Karpas-422 (cell line): ENCODE data around the gene WNT3. TPM values are rescaled to one million over a fixed set of nuclear protein-coding genes. Genes with fewer than 3 reads are reported as not detected.

ENCODE experiments used
- DNase-seq: peaks from one replicate; pipeline ENCODE4 v3.0.0-alpha.2; 2015
- H2AFZ ChIP-seq: fragments of 200-600 bp; sonication (generic); 2 replicates; pipeline ENCODE4 v1.6.1; 2014; ENCODE audit warnings: antibody characterized with exemption, low read length, mixed read lengths
- H3K27ac ChIP-seq: fragments of 200-600 bp; sonication (generic); 2 replicates; pipeline ENCODE4 v1.5.1; 2014; ENCODE audit warnings: mild to moderate bottlenecking, low read length, moderate library complexity
- H3K27me3 ChIP-seq: fragments of 200-600 bp; sonication (generic); 2 replicates; pipeline ENCODE4 v1.6.1; 2014; ENCODE audit warnings: low read length, mixed read lengths
- H3K36me3 ChIP-seq: fragments of 200-600 bp; sonication (generic); 2 replicates; pipeline ENCODE4 v1.6.1; 2014; ENCODE audit warnings: low read length, mixed read lengths; ENCODE audit not compliant: insufficient read depth
- H3K4me1 ChIP-seq: fragments of 200-600 bp; sonication (generic); 2 replicates; pipeline ENCODE4 v1.6.1; 2014; ENCODE audit warnings: mild to moderate bottlenecking, low read length, mixed read lengths
- H3K4me2 ChIP-seq: fragments of 200-600 bp; sonication (generic); 2 replicates; pipeline ENCODE4 v1.6.1; 2014; ENCODE audit warnings: low read length, low read depth, mild to moderate bottlenecking; ENCODE audit not compliant: poor library complexity, severe bottlenecking
- H3K4me3 ChIP-seq: fragments of 200-600 bp; sonication (generic); 2 replicates; pipeline ENCODE4 v1.5.1; 2014; ENCODE audit warnings: mild to moderate bottlenecking, antibody characterized with exemption, low read length, mixed read lengths
- H3K79me2 ChIP-seq: fragments of 200-600 bp; sonication (generic); 2 replicates; pipeline ENCODE4 v1.6.1; 2014; ENCODE audit warnings: mild to moderate bottlenecking, low read length, mixed read lengths
- H3K9ac ChIP-seq: fragments of 200-600 bp; sonication (generic); 2 replicates; pipeline ENCODE4 v1.6.0; 2014; ENCODE audit warnings: low read length
- H3K9me2 ChIP-seq: fragments of 200-600 bp; sonication (generic), shearing (Covaris generic); replicated peaks from 2 replicates; pipeline ENCODE4 v1.6.0; 2014; ENCODE audit warnings: mild to moderate bottlenecking, low read length, moderate library complexity; ENCODE audit not compliant: insufficient read depth
- H3K9me3 ChIP-seq: fragments of 300-700, 200-600 bp; sonication (generic); 2 replicates; pipeline ENCODE4 v1.6.1; 2014; ENCODE audit warnings: low read length, mixed read lengths
- H4K20me1 ChIP-seq: fragments of 200-600 bp; sonication (generic); 2 replicates; pipeline ENCODE4 v1.6.1; 2014; ENCODE audit warnings: mild to moderate bottlenecking, antibody characterized with exemption, low read length, low read depth; ENCODE audit not compliant: insufficient read depth
- total RNA-seq: library from RNA; depleted of rRNA; stranded (reverse); fragments of >200 nt; shearing (Covaris generic); gene quantifications from 2 replicates; pipeline ENCODE4 v1.2.3, GENCODE V29; 2014; ENCODE audit warnings: low replicate concordance

The WNT3 gene
- total RNA-seq, 1 experiment from 2014 or later, result 2.0 TPM

- Histone ChIP-seq H3K36me3 (no peaks in the 10 kb centered on the region), H4K20me1 (no peaks in the 10 kb centered on the region), H3K4me2 (no peak overlapping the region), H3K9me2 (no peaks in the 10 kb centered on the region), H3K4me3 (no peak overlapping the region), H3K79me2 (no peaks in the 10 kb centered on the region), H3K9ac (no peak overlapping the region), H3K4me1 (no peaks in the 10 kb centered on the region), H3K9me3 (no peaks in the 10 kb centered on the region), H3K27ac (no peak overlapping the region), H3K27me3 (no peaks in the 10 kb centered on the region), H2AFZ (no peak overlapping the region)
- DNase-seq, result no peak
These were observed 26.4 kb downstream of the WNT3 start for GRCh38 chr17:46792071-46792470.

GRCh38 chr17:46791531-46791930 lies 27.0 kb downstream of the WNT3 start:
- H3K9ac ChIP-seq, result no peak overlapping the region
- no peaks in the 10 kb centered on the region for H3K79me2 ChIP-seq
- no peak overlapping the region for H3K4me3 ChIP-seq
- H3K4me2 ChIP-seq, result no peak overlapping the region
- no peaks in the 10 kb centered on the region for H4K20me1 ChIP-seq
- H3K27me3 ChIP-seq, result no peaks in the 10 kb centered on the region
- no peaks in the 10 kb centered on the region for H3K4me1 ChIP-seq
- no peak overlapping the region for H2AFZ ChIP-seq
- H3K9me2 ChIP-seq, result no peaks in the 10 kb centered on the region
- H3K27ac ChIP-seq, result no peak overlapping the region
- H3K9me3 ChIP-seq, result no peaks in the 10 kb centered on the region
- no peak for DNase-seq
- H3K36me3 ChIP-seq, result no peaks in the 10 kb centered on the region

DNA sequence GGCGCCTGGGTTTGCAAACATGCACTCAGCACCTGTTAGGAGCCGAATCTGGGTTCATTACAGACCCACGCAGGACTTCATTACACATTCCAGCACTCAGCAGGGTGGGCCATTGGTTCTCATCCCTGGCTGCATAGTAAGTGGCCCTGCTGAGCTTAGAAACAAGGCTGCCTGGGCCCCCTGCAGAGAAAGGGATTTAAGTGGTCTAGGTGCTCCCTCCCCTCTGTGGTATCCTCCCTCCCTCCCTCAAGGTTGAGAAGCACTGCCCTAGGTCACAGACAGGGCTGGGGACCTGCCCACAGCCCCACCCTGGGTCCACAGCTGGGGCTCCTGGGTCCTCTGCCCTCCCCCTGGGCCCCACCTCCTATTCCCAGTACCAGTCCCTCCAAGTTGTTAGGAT lies 28.3 kb downstream of the WNT3 start:
- H3K79me2 ChIP-seq, result no peaks in the 10 kb centered on the region
- H3K4me1 ChIP-seq, result no peaks in the 10 kb centered on the region
- no peak overlapping the region for H2AFZ ChIP-seq
- no peak overlapping the region for H3K27ac ChIP-seq
- H3K9ac ChIP-seq, result no peak overlapping the region
- no peaks in the 10 kb centered on the region for H4K20me1 ChIP-seq
- no peak overlapping the region for H3K4me3 ChIP-seq
- no peak overlapping the region for H3K4me2 ChIP-seq
- no peaks in the 10 kb centered on the region for H3K27me3 ChIP-seq
- H3K36me3 ChIP-seq, result no peaks in the 10 kb centered on the region
- H3K9me2 ChIP-seq, result no peaks in the 10 kb centered on the region
- no peaks in the 10 kb centered on the region for H3K9me3 ChIP-seq
- no peak for DNase-seq

DNA sequence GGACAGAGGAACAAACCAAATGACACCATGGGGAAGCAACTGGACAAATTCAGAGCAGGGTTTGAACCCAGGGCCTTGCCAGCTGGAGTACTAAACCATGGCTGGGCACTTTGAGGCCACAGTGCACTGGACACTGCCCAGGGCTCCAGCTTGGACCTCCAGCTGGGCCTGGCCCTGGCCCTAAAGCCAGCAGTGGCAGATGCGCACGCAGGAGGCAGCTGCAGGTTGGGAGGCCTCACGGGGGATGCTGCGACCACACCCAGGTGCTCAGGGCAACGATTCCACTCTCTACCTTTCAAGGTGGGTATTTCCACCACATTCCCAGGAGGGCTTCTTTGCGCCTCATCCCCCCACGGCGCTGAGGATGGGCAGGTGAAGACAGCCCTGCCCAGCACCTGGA lies 28.9 kb downstream of the WNT3 start:
- Histone ChIP-seq H3K36me3 (no peaks in the 10 kb centered on the region), H3K4me3 (no peak overlapping the region), H3K4me2 (no peak overlapping the region), H4K20me1 (no peaks in the 10 kb centered on the region), H3K79me2 (no peaks in the 10 kb centered on the region), H3K4me1 (no peaks in the 10 kb centered on the region), H3K9me2 (no peaks in the 10 kb centered on the region), H3K9ac (no peak overlapping the region), H3K9me3 (no peaks in the 10 kb centered on the region), H3K27ac (no peak overlapping the region), H2AFZ (no peak overlapping the region), H3K27me3 (no peaks in the 10 kb centered on the region)
- DNase-seq, result no peak

DNA sequence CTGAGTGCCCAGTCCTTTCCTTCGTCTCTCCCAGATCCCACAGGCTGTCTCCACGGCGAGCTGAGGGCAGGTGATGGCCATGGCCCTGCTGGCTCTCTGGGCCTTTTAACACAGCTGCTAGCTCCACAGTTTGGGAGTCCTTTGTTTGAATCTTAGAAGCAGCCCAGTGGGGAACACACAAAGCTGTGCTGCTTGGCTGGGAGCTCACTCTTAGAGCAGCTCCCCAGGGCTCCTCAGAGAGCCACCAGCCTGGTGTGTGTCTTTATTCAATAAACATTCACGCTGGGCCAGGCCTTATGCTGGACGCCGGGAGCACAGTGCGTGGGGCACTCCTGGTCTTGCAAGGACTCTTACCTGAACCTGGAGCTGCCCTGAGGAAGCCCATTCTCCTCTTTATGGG lies 29.7 kb downstream of the WNT3 start:
- H4K20me1 ChIP-seq, result no peaks in the 10 kb centered on the region
- H3K27ac ChIP-seq, result no peak overlapping the region
- no peaks in the 10 kb centered on the region for H3K79me2 ChIP-seq
- no peaks in the 10 kb centered on the region for H3K27me3 ChIP-seq
- H2AFZ ChIP-seq, result no peak overlapping the region
- no peak overlapping the region for H3K9ac ChIP-seq
- H3K9me3 ChIP-seq, result no peaks in the 10 kb centered on the region
- H3K4me2 ChIP-seq, result no peak overlapping the region
- DNase-seq, result no peak
- H3K36me3 ChIP-seq, result no peaks in the 10 kb centered on the region
- H3K9me2 ChIP-seq, result no peaks in the 10 kb centered on the region
- H3K4me3 ChIP-seq, result no peak overlapping the region
- H3K4me1 ChIP-seq, result no peaks in the 10 kb centered on the region

DNA sequence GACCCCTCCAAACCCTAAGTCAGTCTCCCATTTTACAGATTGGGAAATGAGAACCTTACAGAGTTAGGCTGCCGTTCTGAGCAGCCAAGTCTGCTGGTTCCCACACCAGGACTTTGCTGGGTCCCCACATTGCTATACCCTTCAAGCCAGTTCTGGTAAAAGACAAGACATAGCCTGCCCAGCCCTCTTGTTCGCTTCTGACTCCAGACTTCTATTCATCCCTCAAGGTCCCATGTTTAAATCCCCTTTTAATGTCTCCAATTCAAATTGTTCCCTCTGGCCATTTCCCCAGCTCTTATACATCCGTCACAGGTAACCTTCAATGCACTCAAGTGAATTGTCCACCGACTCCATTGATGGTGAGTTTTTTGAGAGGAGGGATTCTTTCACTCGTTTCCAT lies 30.2 kb downstream of the WNT3 start:
- Histone ChIP-seq H3K27ac (no peak overlapping the region), H3K9me2 (no peaks in the 10 kb centered on the region), H3K79me2 (no peaks in the 10 kb centered on the region), H2AFZ (no peak overlapping the region), H3K36me3 (no peaks in the 10 kb centered on the region), H3K9ac (no peak overlapping the region), H4K20me1 (no peaks in the 10 kb centered on the region), H3K4me1 (no peaks in the 10 kb centered on the region), H3K4me2 (no peak overlapping the region), H3K27me3 (no peaks in the 10 kb centered on the region), H3K4me3 (no peak overlapping the region), H3K9me3 (no peaks in the 10 kb centered on the region)
- no peak for DNase-seq

- no peaks in the 10 kb centered on the region for H3K9me2 ChIP-seq
- DNase-seq, result no peak
- H4K20me1 ChIP-seq, result no peaks in the 10 kb centered on the region
- no peak overlapping the region for H2AFZ ChIP-seq
- H3K9ac ChIP-seq, result no peak overlapping the region
- H3K27me3 ChIP-seq, result no peaks in the 10 kb centered on the region
- no peaks in the 10 kb centered on the region for H3K4me1 ChIP-seq
- no peak overlapping the region for H3K4me3 ChIP-seq
- H3K9me3 ChIP-seq, result no peaks in the 10 kb centered on the region
- no peaks in the 10 kb centered on the region for H3K36me3 ChIP-seq
- no peak overlapping the region for H3K27ac ChIP-seq
- no peaks in the 10 kb centered on the region for H3K79me2 ChIP-seq
- no peak overlapping the region for H3K4me2 ChIP-seq
These were observed 31.0 kb downstream of the WNT3 start for GRCh38 chr17:46787478-46787877.

- no peaks in the 10 kb centered on the region for H3K79me2 ChIP-seq
- no peak overlapping the region for H3K9ac ChIP-seq
- H3K27ac ChIP-seq, result no peak overlapping the region
- no peaks in the 10 kb centered on the region for H4K20me1 ChIP-seq
- no peak overlapping the region for H3K4me3 ChIP-seq
- H2AFZ ChIP-seq, result no peak overlapping the region
- no peak overlapping the region for H3K4me2 ChIP-seq
- no peaks in the 10 kb centered on the region for H3K36me3 ChIP-seq
- no peaks in the 10 kb centered on the region for H3K9me2 ChIP-seq
- no peaks in the 10 kb centered on the region for H3K4me1 ChIP-seq
- no peaks in the 10 kb centered on the region for H3K27me3 ChIP-seq
- H3K9me3 ChIP-seq, result no peaks in the 10 kb centered on the region
- no peak for DNase-seq
These were observed 32.8 kb downstream of the WNT3 start for GRCh38 chr17:46785696-46786095.

DNA sequence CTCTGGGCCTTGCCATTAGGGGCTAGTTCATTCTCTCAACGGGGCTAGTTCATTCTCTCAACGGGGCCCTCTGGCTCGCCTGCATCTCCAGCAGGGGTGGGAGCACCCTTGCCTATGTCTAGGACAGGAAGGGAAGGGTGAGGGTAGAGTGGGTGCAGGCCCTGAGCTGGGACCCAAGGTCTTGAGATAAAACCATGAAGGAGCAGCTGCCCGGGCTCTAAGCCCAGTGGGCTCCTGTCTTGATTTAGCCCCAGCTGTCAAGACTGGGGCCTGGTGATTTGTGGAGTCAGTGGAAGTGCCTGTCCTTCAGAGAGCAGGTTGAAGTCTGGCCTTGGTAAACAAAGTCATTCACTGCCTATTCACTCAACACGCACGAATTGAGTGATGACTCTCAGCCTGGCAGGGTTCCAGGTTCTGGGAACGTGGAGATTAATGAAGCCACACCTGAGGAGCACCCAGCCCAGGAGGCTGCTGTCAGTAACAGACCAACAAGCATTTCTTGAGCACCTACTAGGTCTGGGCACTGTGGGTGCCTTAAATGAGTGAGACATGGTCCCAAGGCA lies 35.4 kb downstream of the WNT3 start:
- Histone ChIP-seq H3K4me1 (no peaks in the 10 kb centered on the region), H3K79me2 (no peaks in the 10 kb centered on the region), H3K9ac (no peak overlapping the region), H3K27me3 (no peaks in the 10 kb centered on the region), H3K4me2 (no peak overlapping the region), H3K9me2 (no peaks in the 10 kb centered on the region), H3K9me3 (no peaks in the 10 kb centered on the region), H3K36me3 (no peaks in the 10 kb centered on the region), H2AFZ (no peak overlapping the region), H3K4me3 (no peak overlapping the region), H4K20me1 (no peaks in the 10 kb centered on the region), H3K27ac (no peak overlapping the region)
- DNase-seq, result no peak
